NCI-H2029 treated with DMSO at 0.1 percent for 48 hours (cell line): ENCODE data around the gene CRMP1.

Experiments used
- DNase-seq: peaks from one replicate; lab custom pipeline; 2025; lab: John Stamatoyannopoulos, UW

The CRMP1 gene

DNA sequence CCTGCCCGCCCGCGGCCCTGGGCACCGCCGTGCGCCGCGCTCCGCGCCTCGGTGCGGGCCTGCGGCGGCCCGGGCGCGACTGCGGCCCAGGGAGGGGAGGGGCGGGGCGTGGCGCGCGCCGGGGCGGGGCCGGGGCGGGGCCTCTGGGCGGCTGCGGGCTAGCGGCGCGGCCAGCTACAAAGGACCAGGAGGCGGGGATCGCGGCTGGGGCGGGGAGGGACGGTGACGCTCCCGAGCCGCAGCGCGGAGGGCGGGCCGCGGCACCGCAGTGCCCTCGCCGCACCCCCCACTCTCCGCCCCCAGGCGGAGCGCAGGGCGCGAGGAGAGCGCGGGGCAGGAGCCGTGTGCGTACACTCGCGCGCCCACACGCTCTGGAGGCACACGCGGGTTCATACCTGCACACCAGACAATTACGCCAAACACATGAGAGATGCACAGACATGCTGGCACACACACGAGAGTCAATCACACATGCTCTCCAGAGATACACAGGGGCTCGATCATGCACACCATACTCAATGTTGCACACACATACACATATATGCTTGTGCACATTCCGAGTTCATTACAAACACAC is at the start of gene CRMP1:
TSS of gene CRMP1 (minus strand) at position 83 of the 577 bp plus-strand sequence. CDS start 117 bp downstream, outside the sequence.
- DNase-seq = peak; percentile 44

DNA sequence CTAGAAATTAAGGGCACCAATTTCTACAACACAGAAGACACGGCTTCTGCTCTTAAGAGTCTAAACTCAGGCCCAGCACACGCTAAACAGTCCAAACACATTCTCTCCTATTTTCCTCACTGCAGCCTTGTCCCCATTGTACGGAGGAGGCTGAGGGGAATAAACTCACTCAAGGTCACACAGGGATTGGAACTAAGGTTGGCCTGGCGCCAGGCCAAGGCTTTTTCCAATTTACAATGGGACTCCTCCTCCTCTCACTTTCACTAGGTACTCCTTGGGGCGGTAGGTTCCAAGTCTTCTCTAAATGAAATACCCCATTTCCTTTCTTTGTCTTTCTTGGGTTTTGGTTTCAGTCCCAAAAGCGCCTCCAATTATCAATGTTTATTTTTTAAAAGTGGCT is 48.7 kb upstream of the CRMP1 start:
- no peak for DNase-seq

DNA sequence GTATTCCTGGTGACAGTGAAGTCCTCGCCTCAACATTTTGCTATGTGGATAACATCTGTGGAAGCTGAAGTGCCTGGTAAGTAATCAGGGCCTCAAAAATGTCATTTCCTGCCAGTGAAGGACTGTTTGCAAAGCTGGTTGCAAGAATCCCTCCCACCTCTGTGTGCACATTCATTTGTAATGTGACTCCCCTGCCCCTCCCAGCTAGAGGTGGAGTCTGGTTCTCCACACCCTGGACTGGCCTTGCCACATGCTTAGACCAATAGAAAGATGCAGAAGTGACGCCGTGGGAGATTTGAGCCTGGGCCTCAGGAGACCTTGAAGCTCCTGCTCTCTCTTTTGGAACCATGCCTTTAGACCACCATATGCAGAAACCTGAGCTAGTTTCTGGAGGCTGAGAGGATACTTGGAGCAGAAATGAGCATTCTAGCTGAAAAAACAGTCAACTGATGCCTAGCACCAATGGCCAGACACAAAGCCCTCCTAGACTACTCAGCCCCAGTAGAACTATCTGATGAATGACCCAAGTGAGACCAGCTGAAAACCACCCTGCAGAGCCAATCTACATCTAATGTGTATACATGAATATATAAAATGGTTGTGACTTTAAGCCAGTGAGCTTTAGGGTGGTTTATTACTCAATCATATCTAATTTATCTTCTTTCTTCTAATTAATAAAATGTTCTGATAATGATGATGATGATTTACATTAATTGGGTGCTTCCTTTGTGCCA is 47.8 kb upstream of the CRMP1 start:
- DNase-seq = peak; percentile 94

DNA sequence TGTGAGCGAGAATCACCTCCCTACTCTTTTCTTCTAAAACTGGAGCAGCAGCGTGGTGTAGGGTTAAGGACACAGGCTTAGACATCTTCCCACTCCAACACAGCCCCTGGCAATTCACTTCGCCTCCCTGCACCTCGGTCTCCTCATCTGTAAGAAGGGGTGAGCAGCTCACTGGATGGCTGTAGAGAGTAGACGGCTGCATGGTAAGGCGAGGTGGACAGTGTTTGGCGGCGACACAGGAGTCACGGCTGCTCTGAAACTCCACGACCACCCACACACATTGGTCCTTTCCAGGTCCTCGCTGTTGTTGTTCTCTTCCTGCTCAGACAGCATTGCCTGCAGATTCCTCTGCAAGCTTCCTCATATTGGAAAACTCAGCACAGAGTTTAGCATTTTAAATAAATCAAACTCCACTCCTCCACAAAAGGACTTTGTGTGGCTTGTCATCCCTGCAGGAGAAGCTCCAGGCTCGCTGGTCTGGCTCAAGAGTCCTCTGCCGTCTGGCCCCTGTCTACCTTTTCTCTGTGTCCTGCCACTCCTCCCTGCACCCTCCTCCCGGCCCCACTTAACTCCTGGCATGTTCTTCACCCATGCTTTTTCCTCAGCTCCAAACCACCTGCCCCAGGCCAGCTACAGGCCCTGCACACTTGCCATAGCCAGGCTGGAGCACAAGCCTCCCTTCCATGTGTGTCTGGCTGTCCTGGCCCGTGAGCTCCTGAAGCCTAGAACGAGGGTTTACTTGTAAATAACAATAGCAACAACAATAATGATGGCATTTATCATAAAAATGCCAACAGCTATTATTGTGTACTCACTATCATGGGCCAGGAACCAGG is 41.3 kb upstream of the CRMP1 start:
- DNase-seq = no peak

DNA sequence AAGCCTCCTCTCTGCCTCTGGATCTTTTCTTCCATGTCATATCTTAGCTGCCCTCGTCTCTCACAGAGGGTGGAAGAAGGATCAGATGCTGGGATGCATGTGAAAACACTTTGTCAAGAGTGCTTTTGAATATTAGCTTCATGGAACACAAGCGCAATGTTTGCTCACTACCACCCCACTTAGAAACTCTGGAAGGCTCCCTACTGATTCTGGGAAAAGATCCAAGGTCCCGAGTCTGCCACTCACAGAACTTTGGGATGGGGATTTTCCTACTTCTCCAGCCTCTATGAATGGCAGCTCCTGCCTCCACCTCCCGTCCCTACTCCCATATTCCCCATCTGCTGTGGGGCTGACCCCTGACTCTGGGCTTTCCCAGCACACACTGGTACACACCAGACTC is 40.2 kb upstream of the CRMP1 start:
- DNase-seq = no peak

DNA sequence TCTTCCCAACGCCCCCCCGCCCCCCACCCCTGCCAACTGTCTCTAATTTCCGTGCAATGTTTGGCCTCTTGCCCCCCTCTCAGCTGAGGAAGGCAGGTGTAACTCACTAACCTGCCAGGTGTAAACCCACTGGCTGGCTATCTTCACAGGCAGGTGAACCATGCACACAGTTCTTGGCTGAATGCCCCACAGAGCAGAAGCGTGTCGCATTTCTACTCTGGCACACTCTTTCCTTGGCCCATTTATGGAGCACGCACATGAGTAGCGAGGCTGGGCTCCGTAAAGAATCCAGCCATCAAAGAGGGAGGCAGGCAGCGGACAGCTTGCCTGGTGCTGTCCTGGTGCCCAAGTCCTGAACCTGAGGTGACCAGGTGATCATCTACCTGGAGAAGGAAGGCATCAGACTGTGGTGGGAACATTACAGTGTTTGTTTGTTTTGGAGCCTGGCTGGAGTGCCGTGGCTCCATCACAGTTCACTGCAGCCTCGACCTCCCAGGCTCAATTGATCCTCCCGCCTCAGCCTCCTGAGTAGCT is 39.2 kb upstream of the CRMP1 start:
- DNase-seq = peak; percentile 92

DNA sequence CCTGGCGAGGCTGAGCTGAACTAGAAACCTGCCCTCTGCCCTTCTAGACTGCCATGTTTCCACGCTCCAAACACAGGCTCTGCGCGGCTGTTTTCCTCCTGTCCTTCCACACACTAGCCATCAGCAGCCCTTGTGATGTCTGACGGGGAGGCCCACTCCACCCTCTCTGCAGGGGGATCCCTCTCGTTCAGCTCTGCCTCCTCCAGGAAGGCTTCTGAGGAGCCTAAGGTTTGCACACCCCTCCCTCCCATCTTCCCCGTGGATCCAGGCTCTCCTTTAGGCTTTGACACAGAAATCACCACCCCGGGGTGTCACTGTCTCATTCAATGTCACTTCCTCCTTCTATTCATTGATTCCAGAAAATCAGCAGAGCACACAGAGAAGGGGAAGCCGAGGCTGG is 38.6 kb upstream of the CRMP1 start:
- no peak for DNase-seq

DNA sequence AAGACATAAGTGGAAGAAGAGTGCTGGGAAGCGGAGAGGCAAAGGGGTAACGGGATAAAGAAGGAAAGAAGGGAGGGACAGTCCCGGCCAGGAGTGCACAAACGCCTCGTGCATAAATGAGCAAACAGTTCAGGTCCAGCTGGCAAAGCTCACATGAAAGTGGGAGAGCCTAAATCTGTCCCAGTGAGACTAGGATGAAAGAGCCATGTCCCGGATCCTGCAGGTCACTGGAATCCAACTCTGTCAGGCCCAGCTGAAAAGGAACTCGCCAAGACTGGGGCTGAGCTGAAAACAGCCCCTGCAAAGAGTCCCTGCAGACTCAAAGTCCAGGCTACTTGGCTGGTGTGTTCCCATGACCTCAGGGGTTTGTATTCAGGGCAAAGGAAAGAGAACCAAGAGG is 38.0 kb upstream of the CRMP1 start:
- DNase-seq = no peak

DNA sequence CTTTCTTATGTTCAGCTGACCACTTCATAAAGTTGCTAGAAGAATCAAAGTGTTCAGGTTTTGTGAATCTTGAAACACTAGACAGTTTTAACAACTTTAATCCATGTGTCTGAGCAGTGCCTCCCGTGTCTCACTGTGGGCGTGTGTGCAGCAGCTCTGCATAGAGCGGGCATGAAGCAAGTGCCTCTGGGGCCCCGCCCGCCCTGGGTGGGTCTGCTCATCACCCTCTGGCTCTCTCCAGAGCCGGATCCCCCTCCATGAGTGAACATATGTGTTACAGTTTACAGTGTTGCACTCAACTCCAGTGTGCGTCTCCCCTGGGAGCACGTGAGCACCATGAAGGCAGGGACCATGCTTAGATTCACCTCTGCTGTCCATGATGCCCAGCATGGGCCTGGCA is 37.6 kb upstream of the CRMP1 start:
- no peak for DNase-seq

DNA sequence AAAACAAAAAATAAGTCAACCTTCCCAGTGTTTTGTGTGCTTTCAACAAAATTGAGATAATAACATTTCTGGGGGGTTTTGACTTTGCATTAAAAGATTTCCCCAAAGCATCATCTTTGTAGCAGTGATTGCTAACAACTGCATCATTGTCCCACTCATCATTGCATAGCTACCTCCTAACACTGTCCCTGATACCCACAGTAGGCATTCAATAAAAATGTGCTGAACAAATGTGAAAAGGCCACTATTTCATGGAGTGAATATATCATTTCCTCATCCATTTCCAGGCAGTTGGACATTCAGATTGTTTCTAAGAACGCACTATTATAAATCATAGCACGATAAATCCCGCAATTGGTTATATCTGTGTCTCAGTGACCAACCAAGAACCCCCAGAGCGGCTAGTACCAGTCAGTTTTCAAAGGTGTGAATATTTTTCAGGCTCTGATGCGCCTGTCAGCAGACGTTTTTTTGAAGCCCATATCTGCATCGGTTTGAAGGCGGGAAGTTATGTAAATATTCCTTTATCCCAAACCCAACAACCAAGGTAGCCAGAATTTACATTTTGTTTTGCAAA is 36.0 kb upstream of the CRMP1 start:
- DNase-seq = no peak

DNA sequence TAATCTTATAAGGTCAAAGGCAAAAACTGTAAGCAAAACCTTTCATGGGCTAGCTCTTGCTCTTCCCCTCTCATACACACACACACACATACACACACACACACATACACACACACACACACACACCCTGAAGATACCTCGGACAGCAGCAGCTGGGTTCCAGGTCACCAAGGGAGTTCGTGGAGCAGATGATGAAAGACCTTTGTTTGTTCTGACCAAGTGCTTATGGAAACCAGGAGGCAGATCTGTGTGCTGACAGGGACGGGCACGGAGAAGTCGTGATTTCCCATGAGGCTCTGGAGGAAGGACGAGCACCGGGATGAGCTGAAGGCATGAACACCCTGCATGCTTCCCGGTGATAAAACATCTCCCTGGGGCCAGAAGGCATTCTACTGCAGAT is 35.4 kb upstream of the CRMP1 start:
- no peak for DNase-seq

DNA sequence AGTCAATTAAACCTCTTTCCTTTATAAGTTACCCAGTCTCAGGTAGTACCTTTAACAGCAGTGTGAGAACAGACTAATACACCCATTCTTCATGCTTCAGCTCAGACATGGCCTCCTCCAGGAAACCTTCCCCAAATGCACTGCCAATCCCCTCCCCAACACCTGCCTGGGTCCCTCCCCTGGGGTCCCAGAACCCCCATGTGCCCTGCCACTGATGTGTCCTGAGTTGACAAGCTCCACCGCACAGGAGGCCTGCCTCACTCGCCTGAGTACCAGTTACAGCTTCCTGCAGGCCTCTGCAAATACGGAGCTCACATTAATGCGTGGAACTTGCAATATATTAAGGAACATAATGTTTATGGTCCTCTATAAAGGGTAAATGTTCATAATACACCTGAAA is 34.9 kb upstream of the CRMP1 start:
- no peak for DNase-seq

DNA sequence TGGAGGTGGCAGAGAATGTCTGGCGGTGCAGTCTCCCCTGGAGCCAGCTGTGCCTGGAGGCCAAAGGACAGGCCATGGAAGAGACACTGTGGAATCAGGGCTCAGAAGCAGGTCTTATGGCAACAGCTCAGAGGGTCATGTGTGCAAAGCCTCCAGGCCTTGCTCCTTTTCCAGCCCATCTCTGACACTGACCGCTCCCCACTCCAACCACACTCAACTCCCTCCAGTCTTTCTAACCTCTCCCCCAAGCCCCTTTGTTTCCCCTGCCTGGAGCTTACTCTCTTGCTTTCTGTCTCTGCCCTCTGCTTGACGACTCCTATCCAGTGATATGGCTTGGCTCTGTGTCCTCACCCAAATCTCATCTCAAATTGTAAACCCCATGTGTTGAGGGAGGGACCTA is 34.2 kb upstream of the CRMP1 start:
- no peak for DNase-seq

DNA sequence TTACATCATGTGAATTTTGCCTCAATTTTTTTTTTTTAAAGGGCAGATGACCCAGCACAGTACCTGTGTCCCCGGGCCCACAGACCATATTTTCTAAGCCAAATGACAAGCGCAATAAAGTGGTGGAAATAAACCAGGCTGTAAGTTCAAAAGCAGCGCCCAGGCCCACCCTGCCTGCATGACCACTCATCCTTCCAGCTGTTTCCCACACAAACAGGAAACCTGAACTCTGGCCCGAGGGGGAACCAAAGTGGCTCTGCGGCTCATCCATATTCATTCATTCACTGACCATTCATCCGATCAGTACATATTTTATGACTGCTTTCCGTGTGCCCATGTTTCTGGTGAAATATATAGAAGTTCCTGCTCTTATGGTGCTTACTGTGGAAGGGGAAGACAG is 33.7 kb upstream of the CRMP1 start:
- DNase-seq = no peak

DNA sequence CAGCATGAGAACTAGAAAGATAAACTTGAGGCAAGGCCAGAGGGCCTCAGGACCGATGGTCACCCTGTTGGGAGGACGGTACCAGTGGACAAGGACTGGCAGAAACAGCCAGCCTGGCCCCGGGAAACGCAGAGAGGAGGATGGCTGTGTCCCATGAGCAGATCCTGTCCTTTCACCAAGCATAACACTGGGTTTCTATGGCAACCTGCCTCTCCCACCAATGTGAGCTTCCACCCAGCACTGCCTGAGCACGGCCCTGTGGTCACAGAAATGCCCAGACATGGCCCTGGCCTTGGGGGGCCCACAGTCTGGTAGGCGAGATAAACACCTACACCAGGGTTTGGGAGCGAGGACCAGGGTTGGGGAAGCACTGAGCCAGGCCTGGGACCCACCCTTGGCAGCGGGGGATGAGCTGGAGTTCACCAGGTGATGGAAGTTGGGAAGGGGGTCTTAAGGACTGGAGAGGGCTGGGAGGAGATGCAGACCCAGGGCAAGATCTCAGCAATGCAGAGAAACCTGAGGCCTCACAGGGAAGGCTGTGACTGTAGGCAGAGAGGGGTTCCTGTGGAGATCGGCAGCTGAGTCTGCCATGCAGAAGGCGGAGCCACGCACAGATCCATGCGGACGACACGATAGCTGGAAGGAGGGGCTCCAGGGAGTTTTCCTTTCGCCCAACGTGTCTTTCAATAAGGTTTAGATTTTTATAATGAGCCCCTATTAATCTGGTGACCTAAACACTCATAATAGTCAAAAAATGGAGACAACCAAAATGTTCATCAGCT is 32.7 kb upstream of the CRMP1 start:
- DNase-seq = no peak

DNA sequence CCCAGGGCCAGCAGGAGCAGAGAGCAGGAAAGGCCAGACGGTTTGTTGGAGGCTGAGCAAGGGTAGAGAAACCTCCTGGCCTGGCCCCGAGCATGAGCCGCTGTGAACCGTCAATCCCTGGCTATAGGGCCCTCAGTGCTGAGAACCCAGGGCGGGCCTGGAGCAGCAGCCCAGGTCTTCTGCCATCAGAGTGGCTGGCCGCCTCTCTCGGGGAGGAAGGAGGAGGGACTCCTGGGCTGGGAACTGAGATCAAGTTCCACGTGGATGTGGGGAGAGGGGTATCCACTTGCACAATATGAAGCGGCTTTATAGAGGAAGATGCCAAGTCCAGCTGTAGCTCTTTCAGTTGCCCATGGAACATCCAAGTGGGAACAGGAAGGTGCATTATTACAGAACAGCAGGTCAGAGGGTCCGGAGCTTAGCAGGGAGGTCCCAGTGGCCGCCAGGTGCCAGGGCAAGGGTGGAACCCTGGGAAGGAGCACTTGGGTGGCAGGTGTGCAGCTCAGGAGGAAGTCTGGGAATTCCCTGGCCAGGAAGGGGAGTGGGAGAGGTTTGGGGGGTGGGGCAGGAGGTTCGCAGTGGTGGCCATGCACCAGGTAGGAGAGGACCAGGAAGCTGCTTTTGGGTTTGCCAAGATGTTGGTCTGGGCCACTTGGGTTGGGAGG is 31.7 kb upstream of the CRMP1 start:
- DNase-seq = no peak

DNA sequence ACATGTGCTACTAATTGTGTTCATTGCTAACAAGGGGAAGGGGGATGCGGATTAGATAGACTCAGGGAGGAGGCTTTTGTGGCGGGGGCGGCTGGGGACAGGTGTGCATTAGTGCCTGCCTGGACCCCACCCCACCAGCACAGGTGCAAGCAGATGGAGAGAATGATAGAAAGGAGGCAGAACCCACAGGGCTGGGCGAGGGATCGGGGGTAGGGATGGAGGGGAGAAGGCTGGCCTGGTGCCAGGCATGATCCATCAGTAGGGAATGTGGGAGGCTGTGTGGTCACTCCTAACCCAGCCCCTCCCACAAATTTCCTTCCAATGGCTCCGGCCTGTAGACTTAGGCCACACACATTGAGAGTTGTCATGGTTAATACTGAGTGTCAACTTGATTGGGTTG is 30.5 kb upstream of the CRMP1 start:
- DNase-seq = no peak

DNA sequence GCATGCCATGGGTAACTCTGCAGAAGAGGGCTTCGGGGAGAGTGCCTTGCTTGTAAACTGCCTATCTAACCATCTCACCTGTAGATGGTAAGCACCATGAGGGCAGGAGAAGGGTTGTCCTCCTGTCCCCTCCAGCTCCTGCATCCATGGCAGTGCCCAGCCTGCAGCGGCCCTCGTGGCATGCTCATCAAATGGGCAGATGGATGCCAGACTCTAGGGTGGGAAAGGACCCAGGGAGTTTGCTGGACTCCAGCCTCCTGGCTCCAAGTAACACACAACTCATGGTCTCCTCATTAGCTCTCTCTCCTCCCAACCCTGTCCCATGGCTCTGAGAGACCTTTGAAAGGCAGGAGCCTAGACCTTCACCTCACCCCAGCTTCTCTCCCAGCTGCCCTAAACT is 29.7 kb upstream of the CRMP1 start:
- DNase-seq = no peak

DNA sequence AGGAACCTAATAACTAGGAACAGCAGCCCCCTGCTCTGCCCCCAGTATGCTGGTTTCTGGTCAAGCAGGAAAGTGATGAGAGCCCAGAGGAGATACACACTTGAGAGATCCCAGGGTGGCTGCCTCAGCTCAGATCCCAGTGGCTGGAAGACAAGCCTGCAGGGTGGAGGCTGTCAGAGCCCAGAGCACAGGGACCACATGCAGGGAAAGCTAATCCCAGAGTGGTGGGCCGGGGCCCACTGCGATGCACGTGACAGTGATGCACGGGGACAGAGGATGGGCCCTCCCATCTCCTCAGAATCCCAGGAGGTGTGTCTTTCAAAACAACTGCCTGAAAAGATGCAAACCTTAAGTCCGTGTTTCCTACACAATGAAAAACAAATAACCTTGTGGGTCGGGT is 29.1 kb upstream of the CRMP1 start:
- no peak for DNase-seq

DNA sequence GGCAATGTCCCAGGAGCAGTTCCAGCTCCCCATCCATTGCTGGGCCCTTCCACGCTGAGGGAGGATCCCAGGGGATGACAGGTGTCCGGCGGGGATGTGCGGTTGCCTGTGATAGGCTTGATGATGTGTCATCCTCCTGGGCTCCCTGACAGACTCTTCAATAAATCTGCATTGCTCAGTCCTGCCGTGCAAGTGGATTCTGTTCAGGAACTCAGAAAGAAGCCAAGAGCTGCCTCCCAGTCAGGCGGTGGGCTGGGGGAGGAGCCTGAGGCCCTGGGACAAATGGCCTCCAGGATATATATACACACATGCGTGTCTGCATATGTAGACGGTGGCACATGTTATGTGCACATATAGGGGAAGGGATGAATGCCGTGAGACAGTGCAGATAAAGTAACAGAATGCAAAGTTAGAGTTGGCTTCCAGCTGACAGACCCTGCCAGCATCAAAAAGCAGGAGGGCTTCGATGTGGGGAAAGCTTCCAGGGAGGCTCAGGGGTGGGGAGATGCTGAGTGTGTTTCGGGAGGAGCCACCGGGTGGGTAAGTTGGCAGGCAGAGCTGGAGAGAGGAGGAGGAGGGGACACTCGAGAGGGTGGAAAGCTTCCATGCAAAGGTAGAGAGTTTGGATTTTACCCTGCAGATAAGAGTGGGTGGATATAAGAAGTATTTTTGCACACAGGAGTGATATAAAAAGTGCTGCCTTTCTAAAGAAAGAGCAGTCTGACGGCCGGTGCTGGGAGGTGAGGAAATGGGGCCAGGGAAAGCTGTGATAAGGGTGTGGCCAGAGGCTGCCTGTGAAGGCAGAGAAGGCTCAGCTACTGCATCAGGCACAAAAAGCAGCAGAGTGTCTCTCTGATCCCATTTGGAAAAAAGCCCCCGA is 28.5 kb upstream of the CRMP1 start:
- DNase-seq = no peak
